IMR-90 (cell line): ENCODE results near the gene APBB1IP. TPM values are rescaled to one million over a fixed set of nuclear protein-coding genes. Genes with fewer than 3 reads are reported as not detected.

ENCODE experiments used
- ATAC-seq: fragments of 200-7000 bp; cut with Tn5 transposase; 2 replicates; pipeline ENCODE4 v1.9.1; 2020; ENCODE audit warnings: low read depth, mild to moderate bottlenecking, moderate library complexity
- BruUV-seq: library from RNA; stranded (reverse); fragments of 400-500 nt; replicated peaks from 2 replicates; lab custom pipeline; 2021; lab: Mats Ljungman, UMichigan
- CTCF ChIA-PET: fragments of 300-600 bp; formaldehyde crosslinking; extraction: SDS; loops from one replicate; lab custom pipeline; 2021; ENCODE audit warnings: antibody characterized with exemption; lab: Yijun Ruan, JAX
- POLR2A ChIA-PET: fragments of 300-600 bp; sonication (Branson Sonifier 250); formaldehyde crosslinking; loops from one replicate; lab custom pipeline; 2022; ENCODE audit warnings: antibody characterized with exemption; ENCODE audit not compliant: unreplicated experiment; lab: Charles Lee
- DNase-seq: peaks from one replicate; pipeline ENCODE4 v3.0.0; 2013
- H2AFZ ChIP-seq: replicated peaks from 2 replicates; pipeline ENCODE3; 2013; ENCODE audit warnings: low read length, mild to moderate bottlenecking; ENCODE audit not compliant: poor library complexity
- H2AK5ac ChIP-seq: 2 replicates; pipeline ENCODE4 v1.6.1; 2013; ENCODE audit warnings: low read depth, low read length, inconsistent platforms
- H2AK9ac ChIP-seq: replicated peaks from 2 replicates; pipeline ENCODE3; 2013; ENCODE audit warnings: mild to moderate bottlenecking, low read depth, low read length, moderate library complexity; ENCODE audit not compliant: poor library complexity
- H2BK120ac ChIP-seq: 2 replicates; pipeline ENCODE4 v1.6.1; 2013; ENCODE audit warnings: low read depth, low read length, inconsistent platforms
- H2BK15ac ChIP-seq: 3 replicates; pipeline ENCODE4 v1.6.1; 2013; ENCODE audit warnings: low read depth, low read length, inconsistent platforms
- H2BK20ac ChIP-seq: 2 replicates; pipeline ENCODE4 v1.6.1; 2013; ENCODE audit warnings: low read depth, mild to moderate bottlenecking, inconsistent platforms, low read length, moderate library complexity
- H2BK5ac ChIP-seq: 2 replicates; pipeline ENCODE4 v1.6.1; 2013; ENCODE audit warnings: mild to moderate bottlenecking, low read depth, low read length, inconsistent platforms; ENCODE audit not compliant: poor library complexity, severe bottlenecking
- H3K14ac ChIP-seq: replicated peaks from 2 replicates; pipeline ENCODE4 v1.6.1; 2013; ENCODE audit warnings: low read depth, low read length, inconsistent platforms
- H3K18ac ChIP-seq: 2 replicates; pipeline ENCODE4 v1.6.1; 2013; ENCODE audit warnings: low read depth, low read length, control low read depth
- H3K23ac ChIP-seq: 2 replicates; pipeline ENCODE4 v1.6.1; 2013; ENCODE audit warnings: low read depth, low read length, inconsistent platforms
- H3K27ac ChIP-seq: 2 replicates; pipeline ENCODE4 v1.5.1; 2013; ENCODE audit warnings: mild to moderate bottlenecking, control low read depth, low read length; ENCODE audit not compliant: insufficient read depth
- H3K27me3 ChIP-seq: 2 replicates; pipeline ENCODE4 v1.6.1; 2013; ENCODE audit warnings: low read length; ENCODE audit not compliant: control insufficient read depth, insufficient read depth
- H3K36me3 ChIP-seq: 2 replicates; pipeline ENCODE4 v1.6.1; 2013; ENCODE audit warnings: low read length, mixed read lengths; ENCODE audit not compliant: control insufficient read depth, insufficient read depth
- H3K4ac ChIP-seq: 2 replicates; pipeline ENCODE4 v1.6.1; 2013; ENCODE audit warnings: low read depth, low read length, inconsistent platforms
- H3K4me1 ChIP-seq: 2 replicates; pipeline ENCODE4 v1.6.1; 2013; ENCODE audit warnings: low read length, mixed read lengths; ENCODE audit not compliant: control insufficient read depth, insufficient read depth
- H3K4me2 ChIP-seq: 2 replicates; pipeline ENCODE4 v1.6.1; 2013; ENCODE audit warnings: low read depth, mild to moderate bottlenecking, control low read depth, low read length, moderate library complexity
- H3K4me3 ChIP-seq: 2 replicates; pipeline ENCODE4 v1.5.1; 2013; ENCODE audit warnings: low read depth, mild to moderate bottlenecking, control low read depth, low read length, moderate library complexity; ENCODE audit not compliant: insufficient read depth
- H3K56ac ChIP-seq: 2 replicates; pipeline ENCODE4 v1.6.1; 2013; ENCODE audit warnings: low read length, inconsistent platforms; ENCODE audit not compliant: insufficient read depth; ENCODE audit errors: extremely low read depth
- H3K79me1 ChIP-seq, 2 experiments: 2 replicates each; pipeline ENCODE4 v1.6.1; 2013; ENCODE audit warnings: low read length in 2 of 2, inconsistent platforms in 1 of 2, low read depth in 1 of 2
- H3K9ac ChIP-seq: 2 replicates; pipeline ENCODE4 v1.6.1; 2013; ENCODE audit warnings: low read depth, low read length, control low read depth
- H3K9me1 ChIP-seq: 2 replicates; pipeline ENCODE4 v1.6.1; 2013; ENCODE audit warnings: low read length, inconsistent platforms; ENCODE audit not compliant: insufficient read depth
- H3K9me3 ChIP-seq: 2 replicates; pipeline ENCODE4 v1.6.1; 2013; ENCODE audit warnings: low read length; ENCODE audit not compliant: control insufficient read depth, insufficient read depth
- H4K20me1 ChIP-seq: 2 replicates; pipeline ENCODE4 v1.6.1; 2013; ENCODE audit warnings: low read length, inconsistent platforms; ENCODE audit not compliant: insufficient read depth
- H4K5ac ChIP-seq: 2 replicates; pipeline ENCODE4 v1.6.1; 2013; ENCODE audit warnings: mild to moderate bottlenecking, low read depth, low read length, control low read depth
- H4K8ac ChIP-seq, 2 experiments: 2 replicates each; pipeline ENCODE4 v1.6.1; 2013; ENCODE audit warnings: low read depth in 2 of 2, low read length in 2 of 2, control low read depth in 1 of 2, inconsistent platforms in 1 of 2
- H4K91ac ChIP-seq: 2 replicates; pipeline ENCODE4 v1.6.1; 2013; ENCODE audit warnings: low read depth, low read length, inconsistent platforms; ENCODE audit not compliant: insufficient read depth
- MAFK ChIP-seq: IDR thresholded peaks from 2 replicates; pipeline ENCODE4 v1.6.1; 2012; ENCODE audit warnings: low read depth, low read length, improper control_type of control experiment
- MAZ ChIP-seq: IDR thresholded peaks from 2 replicates; pipeline ENCODE4 v1.6.1; 2012; ENCODE audit warnings: low read depth, mild to moderate bottlenecking, low read length, improper control_type of control experiment, moderate library complexity, borderline replicate concordance
- MXI1 ChIP-seq: IDR thresholded peaks from 2 replicates; pipeline ENCODE4 v1.6.1; 2012; ENCODE audit warnings: low read depth, mild to moderate bottlenecking, low read length, moderate library complexity, borderline replicate concordance
- NFE2L2 ChIP-seq: fragments of 150-350 bp; IDR thresholded peaks from 2 replicates; pipeline ENCODE4 v1.6.1; 2016; ENCODE audit warnings: low read depth, mild to moderate bottlenecking, low read length
- POLR2A ChIP-seq: IDR thresholded peaks from 2 replicates; pipeline ENCODE4 v1.6.1; 2012; ENCODE audit warnings: mild to moderate bottlenecking, low read depth, low read length
- RAD21 ChIP-seq: IDR thresholded peaks from 2 replicates; pipeline ENCODE4 v1.6.1; 2012; ENCODE audit warnings: low read length, improper control_type of control experiment
- RCOR1 ChIP-seq: IDR thresholded peaks from 2 replicates; pipeline ENCODE4 v1.6.1; 2012; ENCODE audit warnings: mild to moderate bottlenecking, low read length, improper control_type of control experiment; ENCODE audit not compliant: insufficient replicate concordance
- RFX5 ChIP-seq: IDR thresholded peaks from 2 replicates; pipeline ENCODE4 v1.8.0; 2012; ENCODE audit warnings: low read depth, mild to moderate bottlenecking, low read length, moderate library complexity
- SMC3 ChIP-seq: fragments of 150-350 bp; IDR thresholded peaks from 2 replicates; pipeline ENCODE4 v1.6.1; 2016; ENCODE audit warnings: low read depth, mild to moderate bottlenecking, antibody characterized with exemption, low read length, moderate library complexity
- WGBS, 2 experiments: methylation state at CpG; one replicate each; pipeline versions ENCODE4 v1.1.5 to v1.1.7; 2013; ENCODE audit warnings: missing lambda C conversion rate in 2 of 2; ENCODE audit not compliant: insufficient read length in 1 of 2; ENCODE audit errors: extremely low coverage in 2 of 2; 5-methylcytosine and 5-hydroxymethylcytosine counted together
- dilution Hi-C: fragments of 300-500 bp; cut with HindIII; formaldehyde crosslinking; loops from one replicate; pipeline ENCODE4 v1.14.3; 2018; ENCODE audit warnings: low sequenced_read_pairs; ENCODE audit not compliant: unreplicated experiment
- in situ Hi-C: fragments of 300-500 bp; cut with MboI; formaldehyde crosslinking; loops from 3 replicates; pipeline ENCODE4 v1.14.3; 2019; ENCODE audit warnings: low sequenced_read_pairs, inconsistent platforms, mixed read lengths
- intact Hi-C: fragments of 100-400 bp; cut with micrococcal nuclease; formaldehyde crosslinking; loops from 2 replicates; pipeline ENCODE4 v1.10.0; 2022
- polyA plus RNA-seq, 3 experiments: library from polyadenylated mRNA; depleted of rRNA; stranded (reverse); fragments of >200 nt; gene quantifications; 2 replicates each; pipeline ENCODE4 v1.2.3, GENCODE V29; 2012; ENCODE audit warnings: low replicate concordance in 1 of 3
- total RNA-seq: library from RNA; depleted of rRNA; stranded (reverse); fragments of >200 nt; gene quantifications from 2 replicates; pipeline ENCODE4 v1.2.3, GENCODE V29; 2012
- TF ChIP-seq, protein P1 (sequence below): fragments of 150-350 bp; IDR thresholded peaks from 2 replicates; pipeline ENCODE4 v1.6.1; 2016; ENCODE audit warnings: low read depth, mild to moderate bottlenecking, low read length, moderate library complexity, borderline replicate concordance
- TF ChIP-seq, protein P2 (sequence below): fragments of 150-350 bp; IDR thresholded peaks from 2 replicates; pipeline ENCODE4 v1.6.1; 2017; ENCODE audit warnings: mild to moderate bottlenecking, antibody characterized with exemption, low read length, low read depth

The APBB1IP gene
- total and polyA plus RNA-seq, 2 of the 4 experiments (the other 2 are of a cell fraction), result not detected

DNA sequence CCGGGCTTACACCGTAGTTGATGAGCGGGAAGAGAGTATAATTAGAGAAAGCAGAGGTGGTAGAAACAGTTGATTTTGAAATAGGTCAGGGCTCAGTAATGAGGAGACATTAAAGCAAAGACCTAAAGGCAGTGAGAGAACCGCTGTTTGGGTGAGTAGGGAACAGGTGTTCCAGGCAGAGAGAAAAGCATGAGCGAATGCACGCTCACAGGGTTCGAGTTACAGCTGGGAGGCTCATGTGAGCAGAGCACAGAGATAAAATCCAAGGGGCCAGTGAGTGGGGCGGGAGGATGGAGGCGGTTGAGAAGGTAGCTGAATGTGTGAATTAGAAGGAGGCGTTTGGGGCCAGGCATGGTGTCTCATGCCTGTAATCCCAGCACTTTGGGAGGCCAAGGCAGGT lies 39.9 kb downstream of the APBB1IP start:
- Histone ChIP-seq H3K23ac (no peak overlapping the region), H2BK5ac (no peak overlapping the region), H3K79me1 (no peaks in the 10 kb centered on the region), H2AFZ (no peak overlapping the region), H2BK120ac (no peak overlapping the region), H3K4me3 (no peak overlapping the region), H3K36me3 (no peaks in the 10 kb centered on the region), H2BK15ac (no peak overlapping the region), H4K91ac (no peak overlapping the region), H2AK5ac (no peak overlapping the region), H3K4me1 (no peaks in the 10 kb centered on the region), H4K5ac (no peak overlapping the region), H3K56ac (no peak overlapping the region), H2BK20ac (no peak overlapping the region), H3K18ac (no peak overlapping the region), H3K27me3 (no peaks in the 10 kb centered on the region), H3K4me2 (no peak overlapping the region), H4K8ac (no peak overlapping the region), H3K4ac (no peak overlapping the region), H2AK9ac (no peak overlapping the region), H4K20me1 (no peaks in the 10 kb centered on the region), H3K27ac (no peak overlapping the region), H3K9ac (no peak overlapping the region), H3K9me1 (no peaks in the 10 kb centered on the region), H3K9me3 (peaks cover 11% of the 10 kb centered on the region), H3K14ac (no peak overlapping the region)
- intact Hi-C loops (no loop called here), dilution Hi-C loops (no loop called here), in situ Hi-C loops (no loop called here)
- WGBS, 2 experiments, result 44% methylated on average over 7 of the region's 10 CpGs; no CpG with 5 or more reads in 1 of the 2 experiments
- ATAC-seq (no peak), DNase-seq (no peak)
- BruUV-seq, result no TSS peak
- POLR2A ChIA-PET, result no interaction called here
- CTCF ChIA-PET, result no interaction called here
- TF ChIP-seq POLR2A, result no peak
- no peak for TF ChIP-seq SMC3
- no peak for TF ChIP-seq NFE2L2
- TF ChIP-seq, protein P1, sequence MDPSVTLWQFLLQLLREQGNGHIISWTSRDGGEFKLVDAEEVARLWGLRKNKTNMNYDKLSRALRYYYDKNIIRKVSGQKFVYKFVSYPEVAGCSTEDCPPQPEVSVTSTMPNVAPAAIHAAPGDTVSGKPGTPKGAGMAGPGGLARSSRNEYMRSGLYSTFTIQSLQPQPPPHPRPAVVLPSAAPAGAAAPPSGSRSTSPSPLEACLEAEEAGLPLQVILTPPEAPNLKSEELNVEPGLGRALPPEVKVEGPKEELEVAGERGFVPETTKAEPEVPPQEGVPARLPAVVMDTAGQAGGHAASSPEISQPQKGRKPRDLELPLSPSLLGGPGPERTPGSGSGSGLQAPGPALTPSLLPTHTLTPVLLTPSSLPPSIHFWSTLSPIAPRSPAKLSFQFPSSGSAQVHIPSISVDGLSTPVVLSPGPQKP, result no peak
- TF ChIP-seq RAD21, result no peak
- TF ChIP-seq MXI1, result no peak
- TF ChIP-seq RFX5, result no peak
- no peak for TF ChIP-seq MAZ
- TF ChIP-seq RCOR1, result no peak
- no peak for TF ChIP-seq MAFK
- TF ChIP-seq, protein P2, sequence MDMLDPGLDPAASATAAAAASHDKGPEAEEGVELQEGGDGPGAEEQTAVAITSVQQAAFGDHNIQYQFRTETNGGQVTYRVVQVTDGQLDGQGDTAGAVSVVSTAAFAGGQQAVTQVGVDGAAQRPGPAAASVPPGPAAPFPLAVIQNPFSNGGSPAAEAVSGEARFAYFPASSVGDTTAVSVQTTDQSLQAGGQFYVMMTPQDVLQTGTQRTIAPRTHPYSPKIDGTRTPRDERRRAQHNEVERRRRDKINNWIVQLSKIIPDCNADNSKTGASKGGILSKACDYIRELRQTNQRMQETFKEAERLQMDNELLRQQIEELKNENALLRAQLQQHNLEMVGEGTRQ, result no peak
